ENCODE data around the gene PLAU. TPM values are rescaled to one million over a fixed set of nuclear protein-coding genes. Genes with fewer than 3 reads are reported as not detected.

Gene PLAU
- total RNA-seq, 4 donors from 2014 or later: 6.4 to 11.2 (median 9.9) TPM

GRCh38 chr10:73866621-73867020 is 44.3 kb upstream of the PLAU start:
- TF ChIP-seq, protein P1, sequence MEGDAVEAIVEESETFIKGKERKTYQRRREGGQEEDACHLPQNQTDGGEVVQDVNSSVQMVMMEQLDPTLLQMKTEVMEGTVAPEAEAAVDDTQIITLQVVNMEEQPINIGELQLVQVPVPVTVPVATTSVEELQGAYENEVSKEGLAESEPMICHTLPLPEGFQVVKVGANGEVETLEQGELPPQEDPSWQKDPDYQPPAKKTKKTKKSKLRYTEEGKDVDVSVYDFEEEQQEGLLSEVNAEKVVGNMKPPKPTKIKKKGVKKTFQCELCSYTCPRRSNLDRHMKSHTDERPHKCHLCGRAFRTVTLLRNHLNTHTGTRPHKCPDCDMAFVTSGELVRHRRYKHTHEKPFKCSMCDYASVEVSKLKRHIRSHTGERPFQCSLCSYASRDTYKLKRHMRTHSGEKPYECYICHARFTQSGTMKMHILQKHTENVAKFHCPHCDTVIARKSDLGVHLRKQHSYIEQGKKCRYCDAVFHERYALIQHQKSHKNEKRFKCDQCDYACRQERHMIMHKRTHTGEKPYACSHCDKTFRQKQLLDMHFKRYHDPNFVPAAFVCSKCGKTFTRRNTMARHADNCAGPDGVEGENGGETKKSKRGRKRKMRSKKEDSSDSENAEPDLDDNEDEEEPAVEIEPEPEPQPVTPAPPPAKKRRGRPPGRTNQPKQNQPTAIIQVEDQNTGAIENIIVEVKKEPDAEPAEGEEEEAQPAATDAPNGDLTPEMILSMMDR (IDR thresholded peaks at IDR 0.05; ENCODE audit: low read depth): no peak

DNA sequence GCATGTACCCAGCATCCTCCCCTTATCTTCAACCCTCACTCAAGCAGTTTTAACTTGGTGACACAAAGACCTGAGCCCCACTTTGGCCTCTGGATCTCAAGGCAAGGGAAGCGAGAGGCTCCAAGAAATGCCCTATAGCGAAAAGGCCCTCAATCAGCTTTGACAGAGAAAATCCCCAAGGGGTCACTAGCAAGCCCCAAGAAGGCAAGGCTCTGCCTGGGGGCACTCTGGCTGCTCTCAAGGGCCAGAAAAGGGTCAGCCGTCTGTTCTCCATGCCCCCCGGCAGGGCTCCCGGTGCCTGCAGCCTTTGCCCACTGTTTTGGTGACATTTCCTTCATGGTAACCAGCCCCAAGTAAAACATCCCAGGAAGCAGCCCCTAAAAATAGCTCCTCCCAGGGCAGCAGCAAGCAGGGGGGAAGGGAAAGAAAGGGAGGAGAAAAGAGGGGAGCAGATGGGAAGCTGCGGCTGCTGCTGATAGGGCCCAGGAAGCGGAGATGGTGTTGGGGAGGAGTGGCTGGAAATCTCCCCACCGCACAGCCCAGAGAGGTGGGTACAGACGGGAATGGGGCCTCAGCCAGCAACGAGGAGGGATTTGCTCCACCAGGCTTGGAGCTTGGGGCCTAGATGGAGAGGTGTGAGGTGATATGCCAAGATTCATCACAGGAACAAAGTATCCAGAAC is 43.7 kb upstream of the PLAU start:
- TF ChIP-seq, protein P1 (IDR thresholded peaks at IDR 0.05; ENCODE audit: low read depth): no peak

DNA sequence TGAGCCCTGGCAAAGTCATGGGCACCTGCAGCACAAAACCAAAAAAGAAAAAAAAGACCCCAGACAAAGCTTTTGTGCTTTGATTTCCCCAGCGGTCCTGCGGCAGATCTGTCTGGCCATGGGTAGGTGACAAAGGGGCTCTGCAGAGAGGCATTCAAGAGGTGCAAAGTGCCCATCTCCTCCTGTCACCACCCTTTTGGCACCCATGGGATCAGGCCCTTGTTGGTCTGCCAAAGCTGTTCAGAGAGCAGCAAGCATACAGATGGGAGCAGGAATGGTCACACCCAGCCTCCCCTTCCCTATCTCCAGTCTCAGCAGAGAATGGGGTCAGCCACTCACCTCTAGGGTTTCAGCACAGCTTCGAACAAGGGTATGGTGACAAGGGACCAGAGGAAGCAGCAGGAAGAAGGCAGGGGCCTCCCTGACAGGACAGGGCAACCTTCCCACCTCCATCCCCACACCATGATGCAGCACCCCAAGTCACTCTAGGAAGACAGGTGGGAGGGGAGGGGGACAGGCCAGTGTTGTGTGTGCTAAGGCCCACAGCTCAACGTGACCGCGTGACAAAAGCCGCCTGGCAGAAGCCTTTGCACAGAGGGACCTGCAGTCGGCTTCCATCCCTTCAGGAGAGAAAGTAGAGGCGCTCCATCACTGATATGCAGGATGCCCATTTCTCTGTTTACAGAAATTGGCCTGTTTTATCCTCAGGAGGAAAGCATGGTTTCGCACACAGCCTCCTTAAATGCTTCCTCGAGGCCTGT is 42.9 kb upstream of the PLAU start:
- TF ChIP-seq, protein P1 (IDR thresholded peaks at IDR 0.05; ENCODE audit: low read depth): no peak

DNA sequence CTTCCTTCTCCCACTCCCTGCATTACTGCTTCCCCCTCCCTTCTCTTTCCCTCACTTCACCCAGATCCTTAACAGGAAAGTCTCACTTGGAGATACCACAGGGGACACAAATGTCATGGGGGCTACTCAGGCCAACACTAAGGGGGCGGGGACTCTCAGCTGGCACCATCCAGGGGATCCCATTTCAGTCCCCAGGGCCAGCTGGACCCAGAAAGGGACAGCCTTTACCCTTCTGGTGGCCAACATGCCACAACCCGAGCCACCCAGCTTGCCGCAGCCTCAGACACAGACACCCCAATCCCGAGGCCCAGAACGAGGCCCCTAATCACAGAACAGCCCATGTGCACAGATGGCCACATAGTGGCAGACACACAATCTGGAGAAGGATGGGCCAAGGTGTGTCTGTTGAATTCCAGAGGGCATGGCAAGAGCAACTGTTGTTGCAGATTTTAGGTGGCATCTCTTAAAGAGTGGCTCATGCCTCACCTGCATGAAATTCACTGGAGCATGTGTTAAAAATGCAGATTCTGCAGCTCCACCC is 42.2 kb upstream of the PLAU start:
- TF ChIP-seq, protein P1 (IDR thresholded peaks at IDR 0.05; ENCODE audit: low read depth): no peak

DNA sequence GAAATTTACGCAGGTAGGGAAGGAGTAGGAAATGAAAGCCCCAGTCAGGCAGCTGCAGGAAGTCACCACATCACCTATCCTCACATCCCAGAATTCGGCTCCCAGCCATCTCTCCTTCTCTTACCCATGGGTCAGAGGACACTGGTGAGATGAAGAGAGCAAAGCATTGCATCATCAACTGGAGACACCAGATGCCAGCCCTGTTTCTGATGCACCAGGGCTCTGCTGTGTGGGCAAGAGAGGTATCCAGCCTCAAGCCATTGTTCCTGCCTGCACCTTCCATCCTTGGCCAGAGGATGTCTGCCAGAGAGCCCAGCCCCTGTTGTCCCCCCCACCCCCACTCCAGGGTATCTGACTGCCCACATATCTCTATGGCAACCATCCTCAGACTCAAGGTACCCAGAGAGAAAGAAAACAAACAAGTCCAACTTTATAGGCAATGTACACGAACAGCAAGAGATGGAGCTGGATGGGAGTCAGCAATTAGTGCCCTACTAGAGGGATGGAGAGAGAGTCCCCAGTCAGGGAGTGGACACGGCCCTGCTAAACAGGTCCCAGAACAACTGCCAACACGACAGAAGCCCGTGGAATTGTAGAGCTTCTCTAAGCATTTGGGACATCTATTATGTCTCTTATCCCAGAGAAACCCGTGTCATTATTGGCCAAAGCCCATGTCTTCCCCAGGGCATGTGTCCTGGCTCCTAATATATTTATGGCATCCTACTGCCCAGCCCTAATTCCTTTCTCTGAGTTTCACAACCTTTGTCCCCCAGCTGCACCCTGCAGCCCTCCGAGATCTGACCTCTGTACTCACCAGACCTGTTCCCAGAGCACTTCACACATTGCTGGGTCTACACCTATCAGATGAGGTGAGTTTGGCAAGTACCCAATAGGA is 39.4 kb upstream of the PLAU start:
- TF ChIP-seq, protein P1 (IDR thresholded peaks at IDR 0.05; ENCODE audit: low read depth): no peak

DNA sequence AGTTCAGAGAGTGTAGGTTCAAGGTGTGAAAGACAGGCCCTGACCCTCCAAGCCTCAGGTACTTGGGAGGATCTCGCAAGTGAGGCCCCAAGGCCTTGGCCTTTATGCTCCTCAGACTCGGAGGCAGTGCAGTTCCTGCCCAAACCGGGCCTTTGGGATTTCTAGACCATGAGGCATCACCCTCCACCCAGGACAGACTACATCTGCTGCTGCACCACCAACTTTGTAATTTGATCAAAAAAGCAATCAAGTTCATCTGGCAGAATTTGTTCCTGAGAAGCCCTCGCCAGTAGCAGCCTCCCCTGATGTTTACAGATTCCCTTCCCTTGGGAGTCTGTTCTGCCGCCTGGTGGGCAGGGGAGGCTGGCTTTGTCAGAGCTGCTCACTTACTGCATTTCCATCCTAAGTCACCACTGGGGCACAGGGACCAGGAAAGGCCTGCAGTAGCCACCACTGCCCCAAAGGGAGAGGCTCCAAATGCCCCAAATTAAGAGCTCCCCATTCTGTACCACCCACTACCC is 38.7 kb upstream of the PLAU start:
- TF ChIP-seq, protein P1 (IDR thresholded peaks at IDR 0.05; ENCODE audit: low read depth): no peak

Measured in subcutaneous adipose tissue (tissue), 4 donors.